HepG2 (cell line): ENCODE measurements around the gene PYY.
A peak's percentile ranks its signal among the peaks of the same experiment; 100 is the strongest.

Experiments
- BRCA1 ChIP-seq: sonication (generic); formaldehyde crosslinking; IDR thresholded peaks from 2 replicates; pipeline ENCODE4 v1.4.0; 2020; ENCODE audit warnings: missing genetic modification reagents
- MAZ ChIP-seq, 2 experiments: sonication (generic) in 1 of 2; formaldehyde crosslinking in 1 of 2; IDR thresholded peaks; 2 replicates each; pipeline versions ENCODE4 v1.5.0 to v1.6.1; 2012 to 2020; ENCODE audit warnings: low read depth in 2 of 2, mild to moderate bottlenecking in 2 of 2, borderline replicate concordance in 1 of 2, improper control_type of control experiment in 1 of 2, low read length in 1 of 2, missing genetic modification reagents in 1 of 2, moderate library complexity in 1 of 2
- SAP130 ChIP-seq: IDR thresholded peaks from 2 replicates; pipeline ENCODE4 v1.6.1; 2016; ENCODE audit warnings: low read depth
- ZNF614 ChIP-seq: IDR thresholded peaks from 2 replicates; pipeline ENCODE4 v1.6.1; 2018; ENCODE audit warnings: missing biosample characterization, missing genetic modification reagents, inconsistent platforms, borderline replicate concordance
- ZNF629 ChIP-seq: sonication (generic); formaldehyde crosslinking; conservative IDR thresholded peaks from 2 replicates; pipeline ENCODE4 v1.5.0; 2020; ENCODE audit warnings: missing genetic modification reagents
- ZNF709 ChIP-seq: sonication (generic); formaldehyde crosslinking; IDR thresholded peaks from 2 replicates; pipeline ENCODE4 v1.5.0; 2020; ENCODE audit warnings: mild to moderate bottlenecking, missing genetic modification reagents

DNA sequence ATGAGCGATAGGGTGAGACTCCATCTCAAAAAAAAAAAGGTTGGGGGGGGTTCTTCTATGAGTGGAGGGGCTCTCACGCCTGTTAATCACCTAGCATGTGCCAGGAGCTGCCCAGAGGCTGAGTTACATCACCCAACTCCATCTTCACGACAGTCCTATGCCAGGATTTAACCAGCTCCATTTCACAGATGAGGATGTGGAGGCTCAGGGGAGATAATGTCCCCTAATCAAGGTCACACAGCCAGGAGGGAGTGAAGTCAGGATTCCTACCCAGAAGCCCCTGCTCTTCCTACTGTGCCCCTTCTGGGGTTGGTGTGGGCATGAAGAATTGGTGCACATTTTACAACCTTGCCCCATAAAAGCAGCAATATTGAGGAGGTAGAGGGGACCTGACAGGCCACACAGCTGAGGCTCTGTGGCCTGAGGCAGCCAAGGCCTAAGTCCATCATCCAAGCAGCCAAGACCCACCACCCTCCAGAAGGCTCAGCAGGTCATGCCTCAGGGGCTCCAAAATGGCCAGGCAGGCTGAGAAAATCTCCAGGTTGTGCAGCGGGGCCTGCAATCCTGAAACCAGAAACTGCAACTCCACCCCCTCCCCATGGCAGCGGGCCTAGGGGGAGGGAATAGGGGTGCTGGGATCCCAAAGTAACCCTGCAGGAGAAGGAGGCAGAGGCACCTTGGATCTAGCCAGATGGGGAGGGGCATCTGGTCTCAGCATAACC, 18.4 kb downstream of the PYY start:
- TF ChIP-seq ZNF709 (CRISPR knock-in tag) (no peak), ZNF629 (CRISPR knock-in tag) (peak; percentile 63), BRCA1 (CRISPR knock-in tag) (no peak), SAP130 (CRISPR knock-in tag) (no peak), MAZ (IDR thresholded peaks at IDR 0.05; ENCODE audit: borderline replicate concordance, low read depth, low read length) (no peak), MAZ (CRISPR knock-in tag; IDR thresholded peaks at IDR 0.05; ENCODE audit: low read depth) (no peak), ZNF614 (CRISPR knock-in tag) (no peak)
